ENCODE results near the gene CDC25B.

The CDC25B gene

DNA sequence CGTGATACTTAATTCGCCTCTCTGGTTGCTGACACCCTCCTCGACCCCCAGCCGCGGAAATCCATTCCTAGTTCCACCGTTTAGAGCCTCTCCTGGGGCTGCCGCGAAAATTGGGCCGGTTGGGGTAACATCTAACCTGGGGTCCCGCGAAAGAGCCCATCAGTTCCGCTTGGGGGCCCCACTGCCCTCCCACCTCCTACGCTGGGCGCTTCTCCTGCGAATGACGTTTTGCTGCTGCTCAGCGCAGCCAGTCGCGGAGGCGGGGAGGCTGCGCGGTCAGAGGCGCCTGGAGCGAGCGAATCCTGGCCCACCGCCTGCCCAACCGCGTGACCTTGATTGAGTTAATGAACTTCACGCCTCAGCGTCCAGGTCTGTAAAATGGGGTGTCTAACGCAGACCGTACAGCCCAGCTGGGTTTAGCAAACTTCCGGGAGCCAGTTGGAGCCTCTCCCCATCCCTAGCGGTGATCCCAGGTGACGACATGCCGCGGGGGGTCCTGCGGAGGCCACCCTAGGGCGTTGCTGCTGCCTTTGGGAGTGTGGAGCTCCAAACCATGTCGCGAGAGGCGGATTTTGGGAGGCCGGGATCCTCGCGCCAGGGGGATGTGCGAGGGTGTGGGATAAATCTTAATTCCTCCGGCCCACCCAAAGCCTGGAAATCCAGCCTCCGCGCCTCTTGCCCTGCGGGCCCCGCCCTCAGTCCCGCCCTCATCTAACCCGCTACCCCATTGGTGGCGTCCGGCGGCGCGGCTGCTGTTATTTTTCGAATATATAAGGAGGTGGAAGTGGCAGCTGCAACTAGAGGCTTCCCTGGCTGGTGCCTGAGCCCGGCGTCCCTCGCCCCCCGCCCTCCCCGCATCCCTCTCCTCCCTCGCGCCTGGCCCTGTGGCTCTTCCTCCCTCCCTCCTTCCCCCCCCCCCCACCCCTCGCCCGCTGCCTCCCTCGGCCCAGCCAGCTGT is at the start of gene CDC25B:
Gene CDC25B, plus strand, starts transcription at position 800 of the 958 bp plus-strand sequence. CDS start 222 bp downstream, outside the sequence.
- DNase-seq, result peak; percentile 85

DNA sequence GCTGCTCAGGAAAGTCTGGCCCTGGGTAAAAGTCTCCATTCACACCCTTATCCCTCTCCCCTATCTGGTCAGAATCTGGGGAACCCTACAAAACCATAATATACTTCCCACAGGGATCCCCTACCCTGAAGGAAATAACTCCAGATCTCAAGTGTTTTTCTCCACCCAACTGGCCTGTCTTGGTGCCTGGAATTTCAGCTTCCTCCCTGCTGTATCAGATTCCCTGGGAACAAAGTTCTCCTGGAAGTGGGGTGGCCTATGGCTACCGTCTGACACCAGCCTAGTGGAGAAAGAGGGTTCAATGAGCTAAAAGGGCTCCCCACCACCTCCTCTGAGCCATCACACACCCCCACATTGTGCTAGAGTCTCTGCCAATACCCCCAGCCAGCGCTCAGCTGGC is 48.6 kb upstream of the CDC25B start:
- no peak for DNase-seq

GRCh38 chr20:3748073-3748472 is 48.0 kb upstream of the CDC25B start:
- DNase-seq, result no peak

DNA sequence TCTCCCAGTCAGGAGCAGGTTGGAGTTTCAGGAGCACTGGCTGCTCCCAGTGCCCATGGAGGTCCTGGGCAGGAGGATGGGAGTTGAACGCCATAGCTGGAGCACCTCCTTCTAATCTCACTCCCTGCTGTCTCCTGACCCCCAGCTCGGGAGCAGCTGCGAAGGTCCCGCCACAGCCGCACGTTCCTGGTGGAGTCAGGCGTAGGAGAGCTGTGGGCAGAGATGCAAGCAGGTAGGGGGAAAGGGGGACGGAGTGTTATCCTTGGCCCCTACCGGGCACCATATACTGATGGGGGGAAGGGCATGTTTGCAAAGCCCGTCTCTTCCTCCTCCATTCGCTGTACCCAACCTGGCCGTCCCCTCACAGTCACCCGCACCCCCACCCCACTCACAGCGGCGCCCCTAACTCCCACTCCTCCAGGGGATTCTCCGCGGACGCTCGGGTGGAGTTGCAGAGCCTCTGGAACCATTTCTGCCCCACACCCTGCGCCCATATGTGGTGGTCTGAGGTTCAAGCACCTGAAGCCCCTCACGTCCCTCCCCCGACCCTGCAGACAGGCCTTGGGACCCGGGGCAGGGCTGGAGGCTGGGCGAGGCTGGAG is 46.9 kb upstream of the CDC25B start:
- no peak for DNase-seq

DNA sequence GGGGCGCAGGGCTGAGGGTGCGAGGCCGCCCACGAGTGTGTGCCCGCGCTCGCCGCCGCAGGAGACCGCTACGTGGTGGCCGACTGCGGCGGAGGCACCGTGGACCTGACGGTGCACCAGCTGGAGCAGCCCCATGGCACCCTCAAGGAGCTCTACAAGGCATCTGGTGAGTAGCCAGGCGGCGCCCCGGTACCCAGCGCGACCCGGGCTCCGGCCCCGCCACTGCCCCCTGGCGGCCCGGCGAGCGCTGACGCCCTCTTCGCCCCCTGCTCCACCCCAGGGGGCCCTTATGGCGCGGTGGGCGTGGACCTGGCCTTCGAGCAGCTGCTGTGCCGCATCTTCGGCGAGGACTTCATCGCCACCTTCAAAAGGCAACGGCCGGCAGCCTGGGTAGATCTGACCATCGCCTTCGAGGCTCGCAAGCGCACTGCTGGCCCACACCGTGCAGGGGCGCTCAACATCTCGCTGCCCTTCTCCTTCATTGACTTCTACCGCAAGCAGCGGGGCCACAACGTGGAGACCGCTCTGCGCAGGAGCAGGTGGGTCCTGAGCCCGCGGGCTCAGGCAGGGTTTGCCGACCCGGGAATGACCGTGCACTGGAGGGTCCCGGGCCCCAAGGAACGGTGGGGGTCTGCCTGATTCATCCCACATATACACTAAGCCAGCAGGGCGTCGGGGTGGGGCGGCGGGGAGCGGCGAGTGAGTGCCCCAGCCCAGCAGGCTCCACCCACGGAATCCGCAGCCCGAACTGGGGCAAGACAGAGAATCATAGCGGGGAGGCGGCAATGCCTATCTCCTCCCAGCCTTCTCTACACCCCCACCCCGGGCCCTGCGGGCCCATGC is 46.2 kb upstream of the CDC25B start:
- DNase-seq, result peak; percentile 34

DNA sequence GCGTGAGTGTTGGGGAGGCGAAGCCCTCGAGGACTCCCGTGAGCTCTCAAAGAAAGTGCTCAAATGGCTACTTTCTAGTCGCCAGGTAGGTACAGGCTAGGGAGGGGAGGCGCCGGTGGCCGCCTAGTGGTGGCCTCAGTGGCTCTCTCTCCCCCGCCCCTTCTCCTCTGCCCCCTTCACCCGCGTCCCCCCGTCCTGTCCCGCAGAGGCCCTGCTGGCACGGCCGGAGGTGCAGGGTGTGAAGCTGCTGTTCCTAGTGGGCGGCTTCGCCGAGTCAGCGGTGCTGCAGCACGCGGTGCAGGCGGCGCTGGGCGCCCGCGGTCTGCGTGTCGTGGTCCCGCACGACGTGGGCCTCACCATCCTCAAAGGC is 44.8 kb upstream of the CDC25B start:
- DNase-seq, result no peak

DNA sequence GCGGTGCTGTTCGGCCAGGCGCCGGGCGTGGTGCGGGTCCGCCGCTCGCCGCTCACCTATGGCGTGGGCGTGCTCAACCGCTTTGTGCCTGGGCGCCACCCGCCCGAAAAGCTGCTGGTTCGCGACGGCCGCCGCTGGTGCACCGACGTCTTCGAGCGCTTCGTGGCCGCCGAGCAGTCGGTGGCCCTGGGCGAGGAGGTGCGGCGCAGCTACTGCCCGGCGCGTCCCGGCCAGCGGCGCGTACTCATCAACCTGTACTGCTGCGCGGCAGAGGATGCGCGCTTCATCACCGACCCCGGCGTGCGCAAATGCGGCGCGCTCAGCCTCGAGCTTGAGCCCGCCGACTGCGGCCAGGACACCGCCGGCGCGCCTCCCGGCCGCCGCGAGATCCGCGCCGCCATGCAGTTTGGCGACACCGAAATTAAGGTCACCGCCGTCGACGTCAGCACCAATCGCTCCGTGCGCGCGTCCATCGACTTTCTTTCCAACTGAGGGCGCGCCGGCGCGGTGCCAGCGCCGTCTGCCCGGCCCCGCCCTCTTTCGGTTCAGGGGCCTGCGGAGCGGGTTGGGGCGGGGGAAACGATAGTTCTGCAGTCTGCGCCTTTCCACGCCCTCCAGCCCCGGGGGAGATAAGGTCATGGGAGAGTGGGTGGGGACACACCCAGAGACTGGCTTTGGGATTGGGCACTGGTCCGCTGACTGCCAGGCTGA is 44.3 kb upstream of the CDC25B start:
- peak; percentile 62 for DNase-seq

GRCh38 chr20:3752386-3752759 is 43.7 kb upstream of the CDC25B start:
- no peak for DNase-seq

DNA sequence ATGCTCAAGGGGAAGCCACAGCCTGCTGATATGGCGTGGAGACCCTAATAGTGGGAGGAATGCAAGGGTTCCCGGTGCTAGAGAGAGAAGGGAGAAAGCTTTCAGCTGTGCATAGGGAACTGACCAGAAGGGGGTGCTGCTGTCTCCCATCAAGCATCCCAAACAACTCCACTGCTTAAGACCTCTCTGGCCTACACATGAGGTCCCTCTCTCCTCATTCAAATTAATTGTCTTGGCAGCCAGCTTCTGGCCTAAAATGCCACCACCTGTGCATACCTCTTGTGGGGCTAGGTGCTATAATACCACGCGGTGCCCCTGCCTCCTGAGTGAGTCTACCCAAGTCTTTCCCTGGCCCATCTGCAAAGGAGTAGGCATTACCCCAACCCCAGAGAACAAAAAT is 43.0 kb upstream of the CDC25B start:
- DNase-seq, result peak; percentile 60

- no peak for DNase-seq
Measured at GRCh38 chr20:3753501-3754275, 42.4 kb upstream of the CDC25B start.

DNA sequence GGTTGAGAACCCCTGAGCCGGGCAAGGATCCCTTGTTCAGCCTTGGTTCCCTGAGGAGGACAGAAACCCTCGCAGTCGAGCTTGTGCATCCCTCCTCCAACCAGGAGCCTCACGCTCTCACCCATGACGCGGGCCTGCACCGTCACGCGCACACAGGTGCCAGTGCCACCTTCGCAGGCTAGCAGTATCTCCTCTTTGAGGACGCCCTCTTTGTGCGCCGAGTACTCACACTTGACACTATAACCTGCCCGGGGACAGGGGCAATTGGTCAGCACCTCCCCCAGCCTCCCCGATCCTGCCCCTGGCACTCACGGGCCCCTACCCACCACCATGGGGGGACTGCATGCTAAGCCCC is 41.9 kb upstream of the CDC25B start:
- DNase-seq, result no peak

DNA sequence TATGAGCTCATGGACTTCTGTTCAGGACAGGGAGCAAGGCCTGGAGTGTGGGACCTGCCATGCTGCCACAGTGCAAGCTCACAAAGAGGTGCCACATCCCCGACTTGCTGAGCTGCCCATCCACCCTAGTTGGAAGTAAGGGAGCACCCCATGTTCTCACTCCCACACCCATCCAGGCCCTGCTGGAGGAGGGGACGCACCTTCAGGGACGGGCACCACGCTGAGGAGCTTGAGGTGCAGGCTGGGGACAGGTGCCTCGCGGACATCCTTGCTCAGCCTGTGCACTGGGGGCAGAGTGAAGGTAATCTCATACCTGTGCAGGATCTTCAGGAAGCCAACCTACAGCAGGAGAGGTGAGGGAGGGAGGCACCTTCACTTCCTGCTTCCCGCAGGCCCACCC is 40.8 kb upstream of the CDC25B start:
- no peak for DNase-seq

DNA sequence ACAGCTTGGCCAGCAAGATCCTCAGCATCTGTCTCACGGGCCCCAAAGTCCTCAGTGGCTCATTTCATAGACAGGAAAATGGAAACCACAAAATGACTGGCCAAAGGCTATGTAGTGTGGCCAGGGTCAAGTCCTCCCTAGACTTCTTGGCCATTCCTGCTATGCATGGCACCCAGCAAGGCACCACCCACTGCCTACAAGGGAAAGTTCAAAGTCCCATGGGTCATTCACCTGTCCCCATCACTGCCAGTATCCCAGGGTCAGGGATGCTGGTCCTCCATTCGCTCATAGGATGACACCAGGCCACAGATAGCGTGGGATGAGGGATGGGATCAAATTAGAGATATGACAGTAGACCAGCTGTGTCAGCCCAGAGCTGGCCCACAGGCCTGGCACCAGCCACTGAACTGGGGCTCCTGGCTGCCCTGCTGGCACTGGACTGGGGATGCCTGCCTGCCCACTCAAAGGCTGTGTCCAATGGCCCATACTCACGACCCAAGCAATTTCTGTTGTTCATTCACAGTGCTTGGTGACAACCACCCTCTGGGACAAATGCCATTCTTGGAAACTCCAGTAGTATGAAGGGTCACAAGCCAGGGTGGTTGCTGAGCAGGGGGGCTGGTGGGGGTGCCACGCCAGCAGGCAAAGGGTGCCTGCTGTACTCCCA is 40.2 kb upstream of the CDC25B start:
- DNase-seq, result no peak

DNA sequence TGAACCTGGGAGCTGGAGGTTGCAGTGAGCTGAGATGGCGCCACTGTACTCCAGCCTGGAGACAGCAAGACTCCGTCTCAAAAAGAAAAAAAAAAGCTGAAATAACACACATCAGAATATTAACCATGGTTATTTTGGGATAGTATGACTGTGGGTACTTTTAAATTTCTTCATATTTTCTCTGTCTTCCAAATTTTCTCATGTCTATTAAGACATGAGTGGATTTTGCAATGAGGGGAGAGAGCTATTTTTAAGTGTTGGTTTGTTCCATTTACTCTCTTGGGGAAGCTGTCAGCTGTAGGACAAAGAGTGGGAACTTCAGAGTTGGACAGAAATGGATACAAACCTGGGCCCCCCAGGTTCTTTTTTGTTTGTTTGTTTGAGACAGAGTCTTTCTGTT is 38.8 kb upstream of the CDC25B start:
- DNase-seq, result no peak

GRCh38 chr20:3758566-3758965 is 37.5 kb upstream of the CDC25B start:
- DNase-seq, result no peak

DNA sequence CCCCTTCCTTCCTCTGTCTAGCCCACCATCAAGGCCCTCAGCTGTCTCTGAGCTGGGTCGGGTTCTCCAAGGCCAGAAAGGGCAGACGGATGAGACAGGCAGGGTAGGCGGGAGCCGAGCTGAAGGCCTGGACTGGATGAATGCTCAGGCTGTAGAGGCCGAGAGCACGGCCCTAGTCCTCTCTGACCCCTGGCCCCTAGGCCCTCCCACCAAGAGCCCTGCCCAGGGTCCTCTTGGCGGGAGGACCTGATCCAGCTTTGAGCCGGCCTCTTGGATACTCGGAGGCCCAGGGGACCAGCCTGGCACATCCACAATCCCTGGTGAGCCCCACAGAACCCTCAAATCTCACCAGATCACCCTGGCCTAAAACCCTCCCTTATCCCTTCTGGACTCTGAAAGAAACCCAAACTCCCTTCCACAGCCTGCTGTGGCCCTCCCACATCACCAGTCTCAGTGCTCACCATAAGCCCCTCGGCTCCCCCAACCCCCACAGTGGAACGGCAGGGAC is 36.7 kb upstream of the CDC25B start:
- no peak for DNase-seq

GRCh38 chr20:3759884-3760283 is 36.2 kb upstream of the CDC25B start:
- DNase-seq, result no peak

DNA sequence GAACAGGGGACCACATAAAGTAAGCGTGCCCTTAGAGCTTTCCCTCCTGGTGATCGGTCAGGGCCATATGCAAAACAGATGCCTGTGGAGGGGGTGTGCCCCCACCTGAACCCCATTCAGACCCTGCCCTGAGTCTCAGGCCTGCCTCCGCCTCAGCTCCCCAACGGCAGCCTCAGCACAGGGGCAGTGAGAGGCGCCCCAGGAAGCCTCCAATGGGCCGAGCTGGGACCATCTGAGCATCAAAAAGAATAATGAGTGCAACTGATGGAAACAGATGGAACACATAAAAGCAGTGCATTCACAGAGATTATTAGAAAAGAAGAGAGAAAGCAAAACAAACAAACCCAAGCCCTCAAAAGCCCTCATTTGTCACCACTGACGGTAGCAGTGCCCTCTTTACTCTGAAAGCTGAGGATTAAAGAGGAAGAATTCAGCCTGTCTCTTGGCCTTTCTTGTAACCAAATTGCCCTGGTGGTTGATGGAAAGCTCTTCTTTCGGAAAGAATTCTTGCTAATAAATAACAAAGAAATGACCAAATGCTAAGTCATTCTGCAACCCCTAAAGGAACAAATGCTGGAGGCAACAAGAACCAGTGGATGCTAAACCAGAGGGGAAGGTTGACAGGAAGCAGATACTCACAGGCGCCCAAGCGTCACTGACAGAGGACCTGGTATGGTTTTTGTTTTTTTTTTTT is 35.3 kb upstream of the CDC25B start:
- no peak for DNase-seq

GRCh38 chr20:3763671-3764601 is 32.2 kb upstream of the CDC25B start:
- no peak for DNase-seq

- DNase-seq, result no peak
Measured at GRCh38 chr20:3764659-3765058, 31.5 kb upstream of the CDC25B start.
